Endothelial cell (in vitro differentiated cells): ENCODE measurements around the gene DIDO1. TPM values are rescaled to one million over a fixed set of nuclear protein-coding genes. Genes with fewer than 3 reads are reported as not detected.
A peak's percentile ranks its signal among the peaks of the same experiment; 100 is the strongest.

Source experiments
- DNase-seq: peaks from one replicate; pipeline ENCODE4 v3.0.0; 2021; ENCODE audit warnings: low spot score
- H3K27ac Mint-ChIP-seq: one replicate; pipeline ENCODE4 v1.8.0; 2021; ENCODE audit warnings: mixed read lengths, inconsistent platforms; ENCODE audit not compliant: unreplicated experiment
- H3K27me3 Mint-ChIP-seq: one replicate; pipeline ENCODE4 v1.8.0; 2021; ENCODE audit warnings: mild to moderate bottlenecking, moderate library complexity, mixed read lengths, inconsistent platforms; ENCODE audit not compliant: unreplicated experiment
- H3K36me3 Mint-ChIP-seq: one replicate; pipeline ENCODE4 v1.8.0; 2021; ENCODE audit warnings: mild to moderate bottlenecking, low read depth, mixed read lengths, inconsistent platforms; ENCODE audit not compliant: unreplicated experiment
- H3K4me1 Mint-ChIP-seq: one replicate; pipeline ENCODE4 v1.8.0; 2021; ENCODE audit warnings: mild to moderate bottlenecking, mixed read lengths, inconsistent platforms; ENCODE audit not compliant: unreplicated experiment
- H3K4me3 Mint-ChIP-seq: one replicate; pipeline ENCODE4 v1.8.0; 2021; ENCODE audit warnings: mild to moderate bottlenecking, mixed read lengths, inconsistent platforms; ENCODE audit not compliant: unreplicated experiment
- H3K9me3 Mint-ChIP-seq: one replicate; pipeline ENCODE4 v1.8.0; 2021; ENCODE audit warnings: mixed read lengths, inconsistent platforms; ENCODE audit not compliant: unreplicated experiment
- total RNA-seq: library from RNA; stranded (reverse); fragmentation: NEBNext Ultra II Directional; extraction: Animal tissue kit (Norgen Biotek cat#: 25700); gene quantifications from one replicate; pipeline ENCODE4 v1.2.1, GENCODE V29; 2021; ENCODE audit not compliant: unreplicated experiment
- TF ChIP-seq, protein P1 (sequence below): fragments of 200-600 bp; sonication (generic); IDR thresholded peaks from one replicate; pipeline ENCODE4 v1.5.0; 2021; ENCODE audit warnings: antibody characterized with exemption; ENCODE audit not compliant: unreplicated experiment

Gene DIDO1
- total RNA-seq, 1 donor from 2014 or later, result 61.0 TPM

GRCh38 chr20:62878244-62879038 is 47.9 kb downstream of the DIDO1 start:
- H3K27ac Mint-ChIP-seq, result no peak overlapping the region
- H3K4me1 Mint-ChIP-seq, result peaks cover 29% of the 10 kb centered on the region
- no peak for DNase-seq
- TF ChIP-seq, protein P1, sequence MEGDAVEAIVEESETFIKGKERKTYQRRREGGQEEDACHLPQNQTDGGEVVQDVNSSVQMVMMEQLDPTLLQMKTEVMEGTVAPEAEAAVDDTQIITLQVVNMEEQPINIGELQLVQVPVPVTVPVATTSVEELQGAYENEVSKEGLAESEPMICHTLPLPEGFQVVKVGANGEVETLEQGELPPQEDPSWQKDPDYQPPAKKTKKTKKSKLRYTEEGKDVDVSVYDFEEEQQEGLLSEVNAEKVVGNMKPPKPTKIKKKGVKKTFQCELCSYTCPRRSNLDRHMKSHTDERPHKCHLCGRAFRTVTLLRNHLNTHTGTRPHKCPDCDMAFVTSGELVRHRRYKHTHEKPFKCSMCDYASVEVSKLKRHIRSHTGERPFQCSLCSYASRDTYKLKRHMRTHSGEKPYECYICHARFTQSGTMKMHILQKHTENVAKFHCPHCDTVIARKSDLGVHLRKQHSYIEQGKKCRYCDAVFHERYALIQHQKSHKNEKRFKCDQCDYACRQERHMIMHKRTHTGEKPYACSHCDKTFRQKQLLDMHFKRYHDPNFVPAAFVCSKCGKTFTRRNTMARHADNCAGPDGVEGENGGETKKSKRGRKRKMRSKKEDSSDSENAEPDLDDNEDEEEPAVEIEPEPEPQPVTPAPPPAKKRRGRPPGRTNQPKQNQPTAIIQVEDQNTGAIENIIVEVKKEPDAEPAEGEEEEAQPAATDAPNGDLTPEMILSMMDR, result no peak
- no peak overlapping the region for H3K4me3 Mint-ChIP-seq
- no peaks in the 10 kb centered on the region for H3K9me3 Mint-ChIP-seq
- H3K36me3 Mint-ChIP-seq, result peaks cover 10% of the 10 kb centered on the region
- H3K27me3 Mint-ChIP-seq, result peaks cover 7% of the 10 kb centered on the region

- Mint-ChIP-seq H3K27ac (no peak overlapping the region), H3K36me3 (peaks cover 9% of the 10 kb centered on the region), H3K27me3 (peaks cover 7% of the 10 kb centered on the region), H3K9me3 (no peaks in the 10 kb centered on the region), H3K4me1 (peaks cover 29% of the 10 kb centered on the region), H3K4me3 (no peak overlapping the region)
- DNase-seq, result no peak
- TF ChIP-seq, protein P1, result no peak
Measured at GRCh38 chr20:62876902-62877816, 49.1 kb downstream of the DIDO1 start.

- Mint-ChIP-seq H3K36me3 (peaks cover 3% of the 10 kb centered on the region), H3K4me3 (no peak overlapping the region), H3K27me3 (peaks cover 7% of the 10 kb centered on the region), H3K27ac (no peak overlapping the region), H3K9me3 (no peaks in the 10 kb centered on the region), H3K4me1 (peaks cover 29% of the 10 kb centered on the region)
- TF ChIP-seq, protein P1, result no peak
- DNase-seq, result no peak
Measured at GRCh38 chr20:62876501-62876901, 49.8 kb downstream of the DIDO1 start.

GRCh38 chr20:62875419-62876361 is 50.6 kb downstream of the DIDO1 start:
- Mint-ChIP-seq H3K4me3 (no peak overlapping the region), H3K27me3 (peaks cover 7% of the 10 kb centered on the region), H3K4me1 (peaks cover 29% of the 10 kb centered on the region), H3K36me3 (no peaks in the 10 kb centered on the region), H3K9me3 (no peaks in the 10 kb centered on the region), H3K27ac (peak overlapping the region; percentile 40)
- DNase-seq, result peak; percentile 74
- TF ChIP-seq, protein P1, result no peak
